ENCODE data around the gene RIN3.

DNA sequence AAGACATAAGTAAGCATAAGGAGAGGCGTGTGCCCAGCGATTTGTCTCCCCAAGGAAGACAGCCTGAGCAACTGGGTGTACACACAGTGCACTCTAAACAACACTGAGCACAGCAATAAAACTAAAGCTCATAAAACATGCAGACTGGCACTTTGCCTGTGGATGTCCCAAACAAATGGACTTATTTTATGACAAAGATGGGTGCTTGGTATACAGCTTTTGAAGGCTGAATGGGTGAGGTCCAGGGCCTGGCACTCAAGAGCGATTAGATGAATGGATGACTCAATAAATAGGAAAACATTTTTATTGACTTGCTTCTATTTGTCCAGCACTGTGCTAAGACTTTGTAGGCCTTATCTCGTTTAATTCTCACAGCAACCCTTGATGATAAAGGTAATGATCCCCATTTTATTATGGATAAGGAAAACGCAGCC, 206.3 kb downstream of the RIN3 start:
- TF ChIP-seq, protein P1, sequence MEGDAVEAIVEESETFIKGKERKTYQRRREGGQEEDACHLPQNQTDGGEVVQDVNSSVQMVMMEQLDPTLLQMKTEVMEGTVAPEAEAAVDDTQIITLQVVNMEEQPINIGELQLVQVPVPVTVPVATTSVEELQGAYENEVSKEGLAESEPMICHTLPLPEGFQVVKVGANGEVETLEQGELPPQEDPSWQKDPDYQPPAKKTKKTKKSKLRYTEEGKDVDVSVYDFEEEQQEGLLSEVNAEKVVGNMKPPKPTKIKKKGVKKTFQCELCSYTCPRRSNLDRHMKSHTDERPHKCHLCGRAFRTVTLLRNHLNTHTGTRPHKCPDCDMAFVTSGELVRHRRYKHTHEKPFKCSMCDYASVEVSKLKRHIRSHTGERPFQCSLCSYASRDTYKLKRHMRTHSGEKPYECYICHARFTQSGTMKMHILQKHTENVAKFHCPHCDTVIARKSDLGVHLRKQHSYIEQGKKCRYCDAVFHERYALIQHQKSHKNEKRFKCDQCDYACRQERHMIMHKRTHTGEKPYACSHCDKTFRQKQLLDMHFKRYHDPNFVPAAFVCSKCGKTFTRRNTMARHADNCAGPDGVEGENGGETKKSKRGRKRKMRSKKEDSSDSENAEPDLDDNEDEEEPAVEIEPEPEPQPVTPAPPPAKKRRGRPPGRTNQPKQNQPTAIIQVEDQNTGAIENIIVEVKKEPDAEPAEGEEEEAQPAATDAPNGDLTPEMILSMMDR (IDR thresholded peaks at IDR 0.05) = no peak
- no peak for TF ChIP-seq POLR2A (IDR thresholded peaks at IDR 0.05)

All from adrenal gland (tissue), 5 donors.